ENCODE results near the gene ACAD10.

The ACAD10 gene

GRCh38 chr12:111745211-111745610, 59.4 kb downstream of the ACAD10 start:
- no peak for TF ChIP-seq FOXP2 (optimal IDR thresholded peaks at IDR 0.05; ENCODE audit: borderline replicate concordance, extremely low read depth, extremely low read length, insufficient read depth)
- TF ChIP-seq REST (IDR thresholded peaks at IDR 0.05; ENCODE audit: insufficient read depth in 1 of 2, low read depth in 2 of 2, low read length in 2 of 2): no peak
- TF ChIP-seq POLR2AphosphoS5 (IDR thresholded peaks at IDR 0.05; ENCODE audit: low read depth, low read length): no peak
- no peak for TF ChIP-seq SIN3A (IDR thresholded peaks at IDR 0.05; ENCODE audit: borderline replicate concordance, insufficient read depth, low read length)
- TF ChIP-seq TAF1 (IDR thresholded peaks at IDR 0.05; ENCODE audit: borderline replicate concordance, insufficient read depth, low read length): no peak

GRCh38 chr12:111747333-111747732, 61.5 kb downstream of the ACAD10 start:
- TF ChIP-seq SIN3A (IDR thresholded peaks at IDR 0.05; ENCODE audit: borderline replicate concordance, insufficient read depth, low read length) (no peak), REST (IDR thresholded peaks at IDR 0.05; ENCODE audit: insufficient read depth in 1 of 2, low read depth in 2 of 2, low read length in 2 of 2) (no peak), FOXP2 (optimal IDR thresholded peaks at IDR 0.05; ENCODE audit: borderline replicate concordance, extremely low read depth, extremely low read length, insufficient read depth) (no peak), TAF1 (IDR thresholded peaks at IDR 0.05; ENCODE audit: borderline replicate concordance, insufficient read depth, low read length) (no peak), POLR2AphosphoS5 (IDR thresholded peaks at IDR 0.05; ENCODE audit: low read depth, low read length) (no peak)

GRCh38 chr12:111748151-111748672, 62.4 kb downstream of the ACAD10 start:
- TF ChIP-seq REST (IDR thresholded peaks at IDR 0.05; ENCODE audit: insufficient read depth in 1 of 2, low read depth in 2 of 2, low read length in 2 of 2) (no peak), FOXP2 (optimal IDR thresholded peaks at IDR 0.05; ENCODE audit: borderline replicate concordance, extremely low read depth, extremely low read length, insufficient read depth) (no peak), SIN3A (IDR thresholded peaks at IDR 0.05; ENCODE audit: borderline replicate concordance, insufficient read depth, low read length) (no peak), TAF1 (IDR thresholded peaks at IDR 0.05; ENCODE audit: borderline replicate concordance, insufficient read depth, low read length) (no peak), POLR2AphosphoS5 (IDR thresholded peaks at IDR 0.05; ENCODE audit: low read depth, low read length) (no peak)

- TF ChIP-seq SIN3A (IDR thresholded peaks at IDR 0.05; ENCODE audit: borderline replicate concordance, insufficient read depth, low read length) (no peak), POLR2AphosphoS5 (IDR thresholded peaks at IDR 0.05; ENCODE audit: low read depth, low read length) (no peak), TAF1 (IDR thresholded peaks at IDR 0.05; ENCODE audit: borderline replicate concordance, insufficient read depth, low read length) (no peak), REST (IDR thresholded peaks at IDR 0.05; ENCODE audit: insufficient read depth in 1 of 2, low read depth in 2 of 2, low read length in 2 of 2) (no peak), FOXP2 (optimal IDR thresholded peaks at IDR 0.05; ENCODE audit: borderline replicate concordance, extremely low read depth, extremely low read length, insufficient read depth) (no peak)
Measured at GRCh38 chr12:111748867-111749266, 63.0 kb downstream of the ACAD10 start.

- TF ChIP-seq SIN3A (IDR thresholded peaks at IDR 0.05; ENCODE audit: borderline replicate concordance, insufficient read depth, low read length): no peak
- no peak for TF ChIP-seq FOXP2 (optimal IDR thresholded peaks at IDR 0.05; ENCODE audit: borderline replicate concordance, extremely low read depth, extremely low read length, insufficient read depth)
- no peak for TF ChIP-seq TAF1 (IDR thresholded peaks at IDR 0.05; ENCODE audit: borderline replicate concordance, insufficient read depth, low read length)
Measured at GRCh38 chr12:111749391-111749790, 63.5 kb downstream of the ACAD10 start.

Measured in PFSK-1 (cell line).